ENCODE results near the gene CCNG1. TPM values are rescaled to one million over a fixed set of nuclear protein-coding genes. Genes with fewer than 3 reads are reported as not detected.
A peak's percentile ranks its signal among the peaks of the same experiment; 100 is the strongest.
"Not testable (repeated sequence)": the region's sequence is repeated elsewhere in the genome, so short reads cannot be mapped to it uniquely, and the experiment has no call there.

CCNG1 gene
- 100 to 1,000 TPM; 225 to 231 (median 229) TPM for polyA plus RNA-seq (ENCODE audit: insufficient read length in 3 of 3)

- peak; percentile 86 to 92 (median 90) for DNase-seq (ENCODE audit: low read depth in 3 of 3, low spot score in 2 of 3)
These were observed at the start of gene CCNG1 for GRCh38 chr5:163437309-163438182. TSS of gene CCNG1 (plus strand) at chr5:163437595. CDS start at chr5:163439257, 1,662 bp downstream.

- DNase-seq (ENCODE audit: low read depth in 3 of 3, low spot score in 2 of 3) = no peak
These were observed 41.6 kb upstream of the CCNG1 start for GRCh38 chr5:163395792-163396191.

GRCh38 chr5:163396818-163397340 is 40.5 kb upstream of the CCNG1 start:
- DNase-seq (ENCODE audit: low read depth in 3 of 3, low spot score in 2 of 3) = not testable (repeated sequence)

GRCh38 chr5:163397354-163397753 is 40.0 kb upstream of the CCNG1 start:
- no peak for DNase-seq (ENCODE audit: low read depth in 3 of 3, low spot score in 2 of 3)

DNA sequence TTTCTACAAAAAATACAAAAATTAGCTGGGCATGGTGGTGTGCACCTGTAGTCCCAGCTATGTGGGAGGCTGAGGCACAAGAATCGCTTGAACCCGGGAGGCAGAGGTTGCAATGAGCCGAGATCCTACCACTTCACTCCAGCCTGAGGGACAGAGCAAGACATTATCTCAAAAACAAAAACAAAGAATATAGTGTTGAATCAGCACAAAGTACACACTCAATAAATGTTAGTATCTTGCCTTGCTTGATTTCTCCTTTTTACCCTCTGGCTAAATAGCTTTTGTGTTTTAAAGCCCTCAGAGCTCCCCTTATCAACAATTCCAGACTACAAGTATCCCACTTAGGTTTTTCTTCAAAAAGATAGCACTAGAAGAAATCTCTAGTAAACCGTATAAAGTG is 37.5 kb upstream of the CCNG1 start:
- DNase-seq (ENCODE audit: low read depth in 3 of 3, low spot score in 2 of 3) = no peak

DNA sequence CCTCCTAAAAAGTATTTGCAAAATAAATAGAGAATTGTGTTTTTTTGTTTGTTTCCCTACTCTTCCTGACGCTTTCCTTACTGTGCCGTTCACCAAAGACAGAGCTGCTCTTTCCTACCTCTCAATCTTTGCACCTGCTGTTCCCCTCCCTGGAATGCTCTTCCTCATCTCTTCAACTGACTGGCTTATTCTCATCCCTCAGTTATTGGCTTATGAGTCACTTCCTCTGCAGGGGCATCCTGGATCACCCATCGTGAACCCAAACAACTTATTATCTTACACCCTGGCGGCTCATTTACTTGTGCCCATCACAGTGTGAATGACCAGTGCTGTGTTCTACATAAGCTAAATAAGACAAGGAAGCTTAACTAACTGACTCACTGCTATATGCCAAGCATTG is 36.1 kb upstream of the CCNG1 start:
- DNase-seq (ENCODE audit: low read depth in 3 of 3, low spot score in 2 of 3) = no peak

- no peak for DNase-seq (ENCODE audit: low read depth in 3 of 3, low spot score in 2 of 3)
These were observed 35.4 kb upstream of the CCNG1 start for GRCh38 chr5:163402007-163402406.

GRCh38 chr5:163404364-163405173 is 32.8 kb upstream of the CCNG1 start:
- no peak for DNase-seq (ENCODE audit: low read depth in 3 of 3, low spot score in 2 of 3)

GRCh38 chr5:163407034-163407655 is 30.2 kb upstream of the CCNG1 start:
- no peak for DNase-seq (ENCODE audit: low read depth in 3 of 3, low spot score in 2 of 3)

DNA sequence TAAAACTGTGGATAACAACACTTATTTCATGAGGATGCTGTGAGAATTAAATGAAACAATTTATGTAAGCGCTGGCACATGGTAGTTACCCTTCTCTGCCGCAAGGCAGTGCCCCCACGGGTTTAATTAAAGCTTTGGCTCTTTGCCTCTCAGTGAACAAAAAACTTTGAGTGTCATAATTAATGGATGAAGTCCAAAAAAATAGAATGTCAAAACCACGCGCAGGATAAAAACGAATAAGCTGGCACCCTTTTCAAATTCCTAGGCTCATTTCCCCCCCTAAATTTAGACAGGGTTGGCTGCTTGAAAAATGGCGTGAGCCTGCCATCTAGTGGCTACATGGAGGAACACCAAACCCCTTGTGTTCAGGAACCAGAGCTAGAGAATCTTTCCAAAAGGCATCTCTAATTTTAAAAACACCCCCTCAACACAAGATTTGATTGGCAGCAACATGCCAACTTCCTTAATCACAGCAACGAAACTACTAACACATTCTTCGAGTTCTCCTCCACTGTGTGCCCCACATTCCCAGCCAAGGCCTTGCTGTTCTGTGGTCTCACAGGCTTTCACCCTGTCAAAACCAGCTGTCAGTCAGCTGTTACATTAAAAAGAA is 29.0 kb upstream of the CCNG1 start:
- DNase-seq (ENCODE audit: low read depth in 3 of 3, low spot score in 2 of 3) = peak; percentile 29 to 52 (median 45)

DNA sequence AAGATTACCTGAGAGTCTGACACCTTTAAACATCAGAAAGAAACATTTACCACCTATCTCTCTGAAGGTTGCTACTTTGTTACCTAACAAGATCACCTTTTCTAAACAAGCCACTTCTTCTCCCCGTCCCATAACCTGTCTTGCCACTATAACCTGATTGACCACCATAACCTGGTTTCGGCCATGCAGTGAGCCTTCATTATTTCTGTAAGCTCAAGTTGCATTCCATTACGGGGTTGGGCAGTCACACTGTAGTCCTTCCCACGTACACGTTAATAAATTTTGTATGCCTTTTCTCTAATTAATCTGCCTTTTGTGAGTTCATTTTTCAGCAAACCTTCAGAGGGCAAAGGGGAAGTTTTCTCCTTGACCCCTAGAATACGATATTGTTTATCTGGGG is 28.0 kb upstream of the CCNG1 start:
- no peak for DNase-seq (ENCODE audit: low read depth in 3 of 3, low spot score in 2 of 3)

DNA sequence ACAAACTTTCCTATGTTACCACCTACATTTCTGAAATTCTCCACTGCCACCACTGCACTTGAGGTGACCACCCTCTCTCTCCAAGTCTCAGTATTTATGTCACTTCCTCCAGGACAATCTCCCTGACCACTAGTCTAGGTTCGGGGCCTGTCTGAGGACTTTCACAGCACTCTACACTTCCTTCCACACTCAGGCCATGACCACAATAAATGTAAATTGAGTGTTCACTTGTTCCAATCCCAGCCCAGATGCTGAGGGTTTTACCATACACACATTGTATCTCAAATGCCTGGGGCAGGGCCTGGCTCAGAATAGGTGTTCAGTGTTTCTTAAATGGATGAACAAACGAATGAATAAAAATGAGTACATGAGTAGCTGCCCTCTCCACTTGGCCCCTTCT is 26.9 kb upstream of the CCNG1 start:
- no peak for DNase-seq (ENCODE audit: low read depth in 3 of 3, low spot score in 2 of 3)

DNA sequence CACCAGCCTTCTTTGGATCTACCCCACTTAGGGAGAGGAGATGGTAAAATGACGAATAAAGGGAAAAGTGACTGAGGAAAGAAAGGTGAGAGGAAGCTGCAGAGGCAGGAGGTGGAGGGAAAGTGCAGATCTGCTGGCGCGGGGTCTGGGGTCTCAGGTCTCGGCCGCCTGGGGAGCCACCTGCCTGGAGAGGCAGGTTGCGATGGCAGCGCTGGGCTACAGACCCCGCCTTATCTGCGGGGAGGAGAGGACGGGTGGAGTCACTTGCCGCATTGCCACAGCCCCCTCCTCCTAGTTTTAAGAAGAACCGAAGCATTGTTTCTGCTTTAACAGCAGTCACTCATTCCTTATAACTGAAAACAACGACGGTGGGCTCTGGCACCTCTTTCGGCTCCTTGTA is 21.7 kb upstream of the CCNG1 start:
- not testable (repeated sequence) for DNase-seq (ENCODE audit: low read depth in 3 of 3, low spot score in 2 of 3)

DNA sequence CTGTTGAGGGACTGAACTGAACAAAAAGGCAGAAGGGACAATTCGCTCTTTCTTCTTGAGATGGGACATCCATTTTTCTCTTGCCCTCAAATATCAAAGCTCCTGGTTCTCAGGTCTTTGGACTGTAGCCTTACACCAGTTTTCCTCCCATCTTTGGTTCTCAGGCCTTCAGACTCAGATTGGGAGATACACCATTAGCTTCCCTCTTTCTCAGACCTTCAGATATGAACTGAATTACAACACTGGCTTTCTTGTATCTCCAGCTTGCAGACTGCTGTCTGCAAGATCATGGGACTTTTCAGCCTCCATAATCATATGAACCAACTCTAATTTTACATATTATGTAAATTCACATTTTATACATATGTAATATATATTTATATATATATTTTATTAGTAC is 12.6 kb upstream of the CCNG1 start:
- DNase-seq (ENCODE audit: low read depth in 3 of 3, low spot score in 2 of 3) = no peak

DNA sequence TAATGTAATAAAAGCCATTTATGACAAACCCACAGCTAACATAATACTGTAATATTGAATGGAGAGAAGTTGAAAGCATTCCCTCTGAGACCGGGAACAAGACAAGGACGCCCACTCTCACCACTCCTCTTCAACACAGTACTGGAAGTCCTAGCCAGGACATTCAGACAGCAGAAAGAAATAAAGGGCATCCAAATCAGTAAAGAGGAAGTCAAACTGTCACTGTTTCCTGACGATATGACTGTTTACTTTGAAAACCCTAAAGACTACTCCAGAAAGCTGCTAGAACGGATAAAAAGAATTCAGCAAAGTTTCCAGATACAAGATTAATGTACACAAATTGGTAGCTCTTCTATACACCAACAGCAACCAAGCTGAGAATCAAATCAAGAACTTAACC is 11.3 kb upstream of the CCNG1 start:
- DNase-seq (ENCODE audit: low read depth in 3 of 3, low spot score in 2 of 3) = not testable (repeated sequence)

DNA sequence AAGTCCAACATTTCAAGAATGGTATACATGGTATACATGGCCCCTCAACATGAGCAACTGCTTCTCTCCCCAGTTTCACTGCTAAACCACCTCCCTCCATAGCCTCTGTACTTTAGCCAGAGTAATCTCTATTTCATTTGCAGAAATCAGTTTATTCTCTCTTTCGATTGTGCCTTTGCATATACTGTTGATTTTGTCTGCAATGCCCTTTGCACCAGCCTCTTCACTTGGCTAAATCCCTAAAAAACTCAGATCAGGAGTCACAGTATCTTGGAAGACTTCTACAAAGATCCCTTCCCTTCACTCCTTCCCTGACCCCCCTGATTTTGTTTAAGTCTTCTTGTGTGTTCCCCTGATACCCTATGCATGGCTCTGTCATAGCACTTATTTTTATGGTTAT is 4.9 kb upstream of the CCNG1 start:
- DNase-seq (ENCODE audit: low read depth in 3 of 3, low spot score in 2 of 3) = no peak

DNA sequence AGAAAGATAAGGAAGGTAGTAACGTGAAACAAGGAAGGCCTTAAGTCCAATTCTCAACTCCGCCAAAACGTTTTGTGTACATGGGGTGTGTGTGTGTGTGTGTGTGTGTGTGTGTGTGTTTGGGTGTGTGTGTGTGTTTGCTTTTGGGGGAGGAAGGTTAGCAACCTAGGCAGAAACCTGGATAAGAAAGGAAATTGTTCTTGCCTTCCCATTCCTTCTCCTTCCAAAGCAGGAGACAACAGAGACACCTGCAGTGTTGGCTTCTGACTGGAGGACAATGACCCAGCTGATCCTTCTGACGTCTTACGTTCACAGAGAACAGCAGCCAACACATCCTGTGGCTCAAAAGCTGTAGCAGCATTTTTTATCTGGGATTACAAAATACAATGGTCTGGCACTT is 4.1 kb upstream of the CCNG1 start:
- DNase-seq (ENCODE audit: low read depth in 3 of 3, low spot score in 2 of 3) = no peak

- DNase-seq (ENCODE audit: low read depth in 3 of 3, low spot score in 2 of 3) = no peak
These were observed 3.0 kb upstream of the CCNG1 start for GRCh38 chr5:163434401-163434866.

DNA sequence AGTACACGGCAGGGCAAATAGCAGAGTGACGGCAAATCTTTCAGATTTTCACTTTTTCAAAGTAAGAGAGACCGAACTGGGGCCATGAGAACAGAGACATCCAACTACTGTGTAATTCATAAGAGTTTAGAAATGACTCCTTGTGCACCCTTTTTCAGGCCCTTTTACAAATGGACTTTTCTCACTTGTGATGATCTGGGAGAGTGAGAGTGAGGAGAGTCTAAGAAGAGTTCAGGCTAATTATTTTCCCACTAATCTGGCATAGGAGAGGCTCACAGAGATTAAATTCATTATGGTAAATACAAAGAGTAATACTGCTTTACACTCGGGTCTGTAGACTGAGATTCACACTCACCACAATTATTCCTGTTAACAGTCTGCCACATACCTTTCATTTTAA is 880 bp upstream of the CCNG1 start:
- no peak for DNase-seq (ENCODE audit: low read depth in 3 of 3, low spot score in 2 of 3)

- DNase-seq (ENCODE audit: low read depth in 3 of 3, low spot score in 2 of 3) = no peak
These were observed 435 bp upstream of the CCNG1 start for GRCh38 chr5:163437011-163437308.

- no peak for DNase-seq (ENCODE audit: low read depth in 3 of 3, low spot score in 2 of 3)
These were observed 1.7 kb downstream of the CCNG1 start for GRCh38 chr5:163439092-163439425.

Measured in right renal cortex interstitium (tissue), 3 donors.